ENCODE results near the gene PEX1. TPM values are rescaled to one million over a fixed set of nuclear protein-coding genes. Genes with fewer than 3 reads are reported as not detected.
A peak's percentile ranks its signal among the peaks of the same experiment; 100 is the strongest.

Gene PEX1
- total and polyA plus RNA-seq, 2 of the 13 experiments (the other 11 are each of a cell fraction or from before 2014, with no cell fraction given), result 16.6 to 22.4 TPM

DNA sequence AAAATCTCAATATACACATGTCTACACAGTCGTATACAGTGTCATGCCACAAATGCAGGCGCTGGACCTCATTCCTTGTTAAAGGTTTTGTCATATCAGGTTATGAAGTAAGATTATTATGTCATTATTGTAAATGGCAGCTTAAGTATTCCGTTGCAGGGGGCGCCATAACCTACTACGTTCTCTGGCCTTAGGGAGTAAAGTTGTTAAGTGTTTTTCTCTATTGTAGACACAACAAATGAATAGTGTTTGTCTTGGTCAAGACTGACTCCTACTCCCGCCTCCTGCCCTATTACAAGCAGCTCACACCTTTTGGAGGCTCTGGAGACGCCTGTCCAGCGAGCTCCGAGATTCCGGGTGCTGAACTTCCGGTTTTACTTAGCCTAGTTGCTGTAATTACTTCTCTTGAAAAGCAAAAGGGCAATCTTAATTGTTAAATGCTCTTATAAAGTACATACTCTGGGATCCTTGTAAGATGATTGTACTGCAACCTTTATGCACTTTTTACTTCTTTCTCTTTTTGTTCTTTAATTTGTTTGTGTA is 80.0 kb downstream of the PEX1 start (continued):
- TF ChIP-seq, protein P1, sequence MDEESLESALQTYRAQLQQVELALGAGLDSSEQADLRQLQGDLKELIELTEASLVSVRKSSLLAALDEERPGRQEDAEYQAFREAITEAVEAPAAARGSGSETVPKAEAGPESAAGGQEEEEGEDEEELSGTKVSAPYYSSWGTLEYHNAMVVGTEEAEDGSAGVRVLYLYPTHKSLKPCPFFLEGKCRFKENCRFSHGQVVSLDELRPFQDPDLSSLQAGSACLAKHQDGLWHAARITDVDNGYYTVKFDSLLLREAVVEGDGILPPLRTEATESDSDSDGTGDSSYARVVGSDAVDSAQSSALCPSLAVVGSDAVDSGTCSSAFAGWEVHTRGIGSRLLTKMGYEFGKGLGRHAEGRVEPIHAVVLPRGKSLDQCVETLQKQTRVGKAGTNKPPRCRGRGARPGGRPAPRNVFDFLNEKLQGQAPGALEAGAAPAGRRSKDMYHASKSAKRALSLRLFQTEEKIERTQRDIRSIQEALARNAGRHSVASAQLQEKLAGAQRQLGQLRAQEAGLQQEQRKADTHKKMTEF (CRISPR knock-in tag; IDR thresholded peaks at IDR 0.05), result no peak
- TF ChIP-seq HMGXB4 (CRISPR knock-in tag; IDR thresholded peaks at IDR 0.05; ENCODE audit: borderline replicate concordance in 1 of 2, low read depth in 1 of 2) (peak in 1 of 2 experiments; percentile 43; a peak in 2 of 4 replicates), ZNF556 (CRISPR knock-in tag; IDR thresholded peaks at IDR 0.05; ENCODE audit: borderline replicate concordance) (0 out of 2 replicates have a peak, but pooled peaks have one; percentile 29), SAP130 (CRISPR knock-in tag; IDR thresholded peaks at IDR 0.05; ENCODE audit: low read depth) (peak; percentile 50), KDM5A (IDR thresholded peaks at IDR 0.05; ENCODE audit: borderline replicate concordance, low read length) (peak; percentile 74; the same call in 1 of the 2 replicates), GABPB1 (CRISPR knock-in tag; IDR thresholded peaks at IDR 0.05) (peak; percentile 53; the same call in 1 of the 2 replicates), ZNF44 (CRISPR knock-in tag; IDR thresholded peaks at IDR 0.05) (no peak), GATAD2A (CRISPR knock-in tag; IDR thresholded peaks at IDR 0.05) (0 out of 2 replicates have a peak, but pooled peaks have one; percentile 20), CC2D1A (CRISPR knock-in tag; IDR thresholded peaks at IDR 0.05) (0 out of 2 replicates have a peak, but pooled peaks have one; percentile 20), EHMT2 (IDR thresholded peaks at IDR 0.05; ENCODE audit: borderline replicate concordance, low read depth, low read length) (no peak), CREM (IDR thresholded peaks at IDR 0.05) (peak; percentile 43), CREM (CRISPR knock-in tag; IDR thresholded peaks at IDR 0.05) (no peak)
- TF ChIP-seq, protein P2, sequence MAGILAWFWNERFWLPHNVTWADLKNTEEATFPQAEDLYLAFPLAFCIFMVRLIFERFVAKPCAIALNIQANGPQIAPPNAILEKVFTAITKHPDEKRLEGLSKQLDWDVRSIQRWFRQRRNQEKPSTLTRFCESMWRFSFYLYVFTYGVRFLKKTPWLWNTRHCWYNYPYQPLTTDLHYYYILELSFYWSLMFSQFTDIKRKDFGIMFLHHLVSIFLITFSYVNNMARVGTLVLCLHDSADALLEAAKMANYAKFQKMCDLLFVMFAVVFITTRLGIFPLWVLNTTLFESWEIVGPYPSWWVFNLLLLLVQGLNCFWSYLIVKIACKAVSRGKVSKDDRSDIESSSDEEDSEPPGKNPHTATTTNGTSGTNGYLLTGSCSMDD (CRISPR knock-in tag; IDR thresholded peaks at IDR 0.05), result no peak
- TF ChIP-seq, protein P3, sequence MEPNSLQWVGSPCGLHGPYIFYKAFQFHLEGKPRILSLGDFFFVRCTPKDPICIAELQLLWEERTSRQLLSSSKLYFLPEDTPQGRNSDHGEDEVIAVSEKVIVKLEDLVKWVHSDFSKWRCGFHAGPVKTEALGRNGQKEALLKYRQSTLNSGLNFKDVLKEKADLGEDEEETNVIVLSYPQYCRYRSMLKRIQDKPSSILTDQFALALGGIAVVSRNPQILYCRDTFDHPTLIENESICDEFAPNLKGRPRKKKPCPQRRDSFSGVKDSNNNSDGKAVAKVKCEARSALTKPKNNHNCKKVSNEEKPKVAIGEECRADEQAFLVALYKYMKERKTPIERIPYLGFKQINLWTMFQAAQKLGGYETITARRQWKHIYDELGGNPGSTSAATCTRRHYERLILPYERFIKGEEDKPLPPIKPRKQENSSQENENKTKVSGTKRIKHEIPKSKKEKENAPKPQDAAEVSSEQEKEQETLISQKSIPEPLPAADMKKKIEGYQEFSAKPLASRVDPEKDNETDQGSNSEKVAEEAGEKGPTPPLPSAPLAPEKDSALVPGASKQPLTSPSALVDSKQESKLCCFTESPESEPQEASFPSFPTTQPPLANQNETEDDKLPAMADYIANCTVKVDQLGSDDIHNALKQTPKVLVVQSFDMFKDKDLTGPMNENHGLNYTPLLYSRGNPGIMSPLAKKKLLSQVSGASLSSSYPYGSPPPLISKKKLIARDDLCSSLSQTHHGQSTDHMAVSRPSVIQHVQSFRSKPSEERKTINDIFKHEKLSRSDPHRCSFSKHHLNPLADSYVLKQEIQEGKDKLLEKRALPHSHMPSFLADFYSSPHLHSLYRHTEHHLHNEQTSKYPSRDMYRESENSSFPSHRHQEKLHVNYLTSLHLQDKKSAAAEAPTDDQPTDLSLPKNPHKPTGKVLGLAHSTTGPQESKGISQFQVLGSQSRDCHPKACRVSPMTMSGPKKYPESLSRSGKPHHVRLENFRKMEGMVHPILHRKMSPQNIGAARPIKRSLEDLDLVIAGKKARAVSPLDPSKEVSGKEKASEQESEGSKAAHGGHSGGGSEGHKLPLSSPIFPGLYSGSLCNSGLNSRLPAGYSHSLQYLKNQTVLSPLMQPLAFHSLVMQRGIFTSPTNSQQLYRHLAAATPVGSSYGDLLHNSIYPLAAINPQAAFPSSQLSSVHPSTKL (CRISPR knock-in tag; IDR thresholded peaks at IDR 0.05), result 0 out of 2 replicates have a peak, but pooled peaks have one; percentile 8
